ENCODE results near the gene GCLC. TPM values are rescaled to one million over a fixed set of nuclear protein-coding genes. Genes with fewer than 3 reads are reported as not detected.
A peak's percentile ranks its signal among the peaks of the same experiment; 100 is the strongest.

The GCLC gene
- total and polyA plus RNA-seq, 9 of the 15 experiments (the other 6 are each of a cell fraction or from before 2014, with no cell fraction given) = 3.9 to 20.0 (median 9.4) TPM

DNA sequence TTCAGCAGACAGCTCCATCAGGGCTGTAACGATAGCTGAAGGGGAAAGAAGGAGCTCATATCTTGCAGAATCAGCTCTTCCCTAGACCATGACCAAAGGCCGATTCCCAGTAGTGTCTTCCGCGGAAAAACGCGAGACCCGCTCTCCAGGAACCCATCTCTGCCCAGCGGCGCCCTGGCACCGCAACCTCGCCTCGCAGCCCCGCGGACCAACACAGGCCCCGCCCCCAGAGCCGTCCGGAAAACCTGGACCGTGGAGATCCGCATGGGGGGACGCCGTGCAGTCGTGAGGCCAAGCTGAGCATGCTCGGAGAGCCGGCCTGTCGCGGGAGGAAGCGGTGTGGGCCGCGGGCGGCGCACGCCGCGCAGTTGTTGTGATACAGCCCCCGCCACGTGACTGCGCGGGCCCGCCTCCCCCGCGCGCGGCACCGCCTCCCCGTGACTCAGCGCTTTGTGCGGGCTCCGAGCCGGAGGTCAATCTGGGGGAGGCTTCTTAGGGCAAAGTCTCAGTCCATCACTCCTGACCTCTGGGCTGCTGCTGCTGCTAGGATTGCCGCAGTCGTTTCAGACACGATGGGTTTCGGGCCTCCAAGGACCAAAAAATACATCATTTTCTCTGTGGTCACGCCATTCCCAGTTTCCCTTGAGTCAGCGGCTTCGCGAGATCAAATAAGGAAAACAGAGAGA lies 3.1 kb upstream of the GCLC start (continued):
- TF ChIP-seq ZFP30 (CRISPR knock-in tag; IDR thresholded peaks at IDR 0.05; ENCODE audit: borderline replicate concordance) (no peak), ETV5 (CRISPR knock-in tag; IDR thresholded peaks at IDR 0.05; ENCODE audit: low read depth) (peak; percentile 75), FOS (IDR thresholded peaks at IDR 0.05; ENCODE audit: extremely low read depth, insufficient read length) (no peak), SIRT6 (IDR thresholded peaks at IDR 0.05; ENCODE audit: low read depth, low read length) (no peak), ZNF184 (CRISPR knock-in tag; IDR thresholded peaks at IDR 0.05) (no peak), PTTG1 (tag; IDR thresholded peaks at IDR 0.05; ENCODE audit: low read depth) (no peak), TCFL5 (CRISPR knock-in tag; conservative IDR thresholded peaks at IDR 0.05) (no peak), BACH1 (tag; IDR thresholded peaks at IDR 0.05) (peak; percentile 99), BHLHE40 (IDR thresholded peaks at IDR 0.05; ENCODE audit: low read length) (peak; percentile 99), PML (IDR thresholded peaks at IDR 0.05; ENCODE audit: low read length) (0 out of 2 replicates have a peak, but pooled peaks have one; percentile 28), CEBPB (tag; IDR thresholded peaks at IDR 0.05) (peak; percentile 76; the same call in 1 of the 2 replicates), JUN (IDR thresholded peaks at IDR 0.05; ENCODE audit: borderline replicate concordance, low read depth, low read length) (peak; percentile 90; the same call in 1 of the 2 replicates), JUN (CRISPR knock-in tag; IDR thresholded peaks at IDR 0.05; ENCODE audit: borderline replicate concordance) (peak; percentile 82; the same call in 1 of the 2 replicates), ZFPM2 (CRISPR knock-in tag; IDR thresholded peaks at IDR 0.05) (no peak), TGIF2 (CRISPR knock-in tag; IDR thresholded peaks at IDR 0.05) (no peak), MYBL2 (IDR thresholded peaks at IDR 0.05; ENCODE audit: low read depth) (no peak), MYBL2 (CRISPR knock-in tag; IDR thresholded peaks at IDR 0.05; ENCODE audit: borderline replicate concordance) (no peak), ZNF431 (CRISPR knock-in tag; IDR thresholded peaks at IDR 0.05) (no peak)
- TF ChIP-seq, protein P1, sequence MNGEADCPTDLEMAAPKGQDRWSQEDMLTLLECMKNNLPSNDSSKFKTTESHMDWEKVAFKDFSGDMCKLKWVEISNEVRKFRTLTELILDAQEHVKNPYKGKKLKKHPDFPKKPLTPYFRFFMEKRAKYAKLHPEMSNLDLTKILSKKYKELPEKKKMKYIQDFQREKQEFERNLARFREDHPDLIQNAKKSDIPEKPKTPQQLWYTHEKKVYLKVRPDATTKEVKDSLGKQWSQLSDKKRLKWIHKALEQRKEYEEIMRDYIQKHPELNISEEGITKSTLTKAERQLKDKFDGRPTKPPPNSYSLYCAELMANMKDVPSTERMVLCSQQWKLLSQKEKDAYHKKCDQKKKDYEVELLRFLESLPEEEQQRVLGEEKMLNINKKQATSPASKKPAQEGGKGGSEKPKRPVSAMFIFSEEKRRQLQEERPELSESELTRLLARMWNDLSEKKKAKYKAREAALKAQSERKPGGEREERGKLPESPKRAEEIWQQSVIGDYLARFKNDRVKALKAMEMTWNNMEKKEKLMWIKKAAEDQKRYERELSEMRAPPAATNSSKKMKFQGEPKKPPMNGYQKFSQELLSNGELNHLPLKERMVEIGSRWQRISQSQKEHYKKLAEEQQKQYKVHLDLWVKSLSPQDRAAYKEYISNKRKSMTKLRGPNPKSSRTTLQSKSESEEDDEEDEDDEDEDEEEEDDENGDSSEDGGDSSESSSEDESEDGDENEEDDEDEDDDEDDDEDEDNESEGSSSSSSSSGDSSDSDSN (IDR thresholded peaks at IDR 0.05; ENCODE audit: borderline replicate concordance in 1 of 2, low read depth in 2 of 2, low read length in 2 of 2) = peak; percentile 24 to 51; a peak in 1 of 4 replicates
- TF ChIP-seq, protein P2, sequence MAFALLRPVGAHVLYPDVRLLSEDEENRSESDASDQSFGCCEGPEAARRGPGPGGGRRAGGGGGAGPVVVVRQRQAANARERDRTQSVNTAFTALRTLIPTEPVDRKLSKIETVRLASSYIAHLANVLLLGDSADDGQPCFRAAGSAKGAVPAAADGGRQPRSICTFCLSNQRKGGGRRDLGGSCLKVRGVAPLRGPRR (CRISPR knock-in tag; IDR thresholded peaks at IDR 0.05) = no peak
- TF ChIP-seq, protein P3, sequence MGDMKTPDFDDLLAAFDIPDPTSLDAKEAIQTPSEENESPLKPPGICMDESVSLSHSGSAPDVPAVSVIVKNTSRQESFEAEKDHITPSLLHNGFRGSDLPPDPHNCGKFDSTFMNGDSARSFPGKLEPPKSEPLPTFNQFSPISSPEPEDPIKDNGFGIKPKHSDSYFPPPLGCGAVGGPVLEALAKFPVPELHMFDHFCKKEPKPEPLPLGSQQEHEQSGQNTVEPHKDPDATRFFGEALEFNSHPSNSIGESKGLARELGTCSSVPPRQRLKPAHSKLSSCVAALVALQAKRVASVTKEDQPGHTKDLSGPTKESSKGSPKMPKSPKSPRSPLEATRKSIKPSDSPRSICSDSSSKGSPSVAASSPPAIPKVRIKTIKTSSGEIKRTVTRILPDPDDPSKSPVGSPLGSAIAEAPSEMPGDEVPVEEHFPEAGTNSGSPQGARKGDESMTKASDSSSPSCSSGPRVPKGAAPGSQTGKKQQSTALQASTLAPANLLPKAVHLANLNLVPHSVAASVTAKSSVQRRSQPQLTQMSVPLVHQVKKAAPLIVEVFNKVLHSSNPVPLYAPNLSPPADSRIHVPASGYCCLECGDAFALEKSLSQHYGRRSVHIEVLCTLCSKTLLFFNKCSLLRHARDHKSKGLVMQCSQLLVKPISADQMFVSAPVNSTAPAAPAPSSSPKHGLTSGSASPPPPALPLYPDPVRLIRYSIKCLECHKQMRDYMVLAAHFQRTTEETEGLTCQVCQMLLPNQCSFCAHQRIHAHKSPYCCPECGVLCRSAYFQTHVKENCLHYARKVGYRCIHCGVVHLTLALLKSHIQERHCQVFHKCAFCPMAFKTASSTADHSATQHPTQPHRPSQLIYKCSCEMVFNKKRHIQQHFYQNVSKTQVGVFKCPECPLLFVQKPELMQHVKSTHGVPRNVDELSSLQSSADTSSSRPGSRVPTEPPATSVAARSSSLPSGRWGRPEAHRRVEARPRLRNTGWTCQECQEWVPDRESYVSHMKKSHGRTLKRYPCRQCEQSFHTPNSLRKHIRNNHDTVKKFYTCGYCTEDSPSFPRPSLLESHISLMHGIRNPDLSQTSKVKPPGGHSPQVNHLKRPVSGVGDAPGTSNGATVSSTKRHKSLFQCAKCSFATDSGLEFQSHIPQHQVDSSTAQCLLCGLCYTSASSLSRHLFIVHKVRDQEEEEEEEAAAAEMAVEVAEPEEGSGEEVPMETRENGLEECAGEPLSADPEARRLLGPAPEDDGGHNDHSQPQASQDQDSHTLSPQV (IDR thresholded peaks at IDR 0.05) = peak; percentile 31; the same call in 1 of the 2 replicates

Measured in K562 (cell line).